Liver (tissue), 3 donors: ENCODE results near the gene MINDY1.
A peak's percentile ranks its signal among the peaks of the same experiment; 100 is the strongest.

Source experiments
- ATF3 ChIP-seq: IDR thresholded peaks from 2 replicates; pipeline ENCODE4 v1.6.1; 2016; ENCODE audit warnings: antibody characterized with exemption
- CTCF ChIP-seq: fragments of 150-350 bp; IDR thresholded peaks from 2 replicates; pipeline ENCODE4 v1.5.1; 2017; ENCODE audit warnings: improper control_type of control experiment, low read depth, low read length; ENCODE audit not compliant: missing input control
- FOXA1 ChIP-seq: IDR thresholded peaks from 2 replicates; pipeline ENCODE4 v1.6.1; 2016; ENCODE audit warnings: antibody characterized with exemption
- HNF4G ChIP-seq: IDR thresholded peaks from 2 replicates; pipeline ENCODE4 v1.6.1; 2016; ENCODE audit warnings: antibody characterized with exemption
- JUND ChIP-seq, 2 donors: IDR thresholded peaks; 2 replicates each; pipeline ENCODE4 v1.6.1; 2016; ENCODE audit warnings: antibody characterized with exemption in 2 of 2
- MAX ChIP-seq: IDR thresholded peaks from 2 replicates; pipeline ENCODE4 v1.6.1; 2016; ENCODE audit warnings: antibody characterized with exemption
- NR2F2 ChIP-seq: IDR thresholded peaks from 2 replicates; pipeline ENCODE4 v1.6.1; 2016; ENCODE audit warnings: antibody characterized with exemption
- RAD21 ChIP-seq, 2 donors: IDR thresholded peaks; 2 replicates each; pipeline ENCODE4 v1.6.1; 2016; ENCODE audit warnings: antibody characterized with exemption in 2 of 2, mild to moderate bottlenecking in 2 of 2
- SP1 ChIP-seq: IDR thresholded peaks from 2 replicates; pipeline ENCODE4 v1.6.1; 2018; ENCODE audit warnings: antibody characterized with exemption, mild to moderate bottlenecking
- TAF1 ChIP-seq: conservative IDR thresholded peaks from 2 replicates; pipeline ENCODE4 v1.6.1; 2016; ENCODE audit warnings: antibody characterized with exemption, mild to moderate bottlenecking
- YY1 ChIP-seq: IDR thresholded peaks from 2 replicates; pipeline ENCODE4 v1.6.1; 2016; ENCODE audit warnings: antibody characterized with exemption, mild to moderate bottlenecking
- TF ChIP-seq, protein P1 (sequence below): IDR thresholded peaks from 2 replicates; pipeline ENCODE4 v1.6.1; 2016; ENCODE audit warnings: antibody characterized with exemption
- donor health status: healthy.
- donor health status: healthy.

- TF ChIP-seq CTCF (peak; percentile 99), RAD21 (IDR thresholded peaks at IDR 0.05) (peak; percentile 92 to 95), YY1 (peak; percentile 31), ATF3 (no peak), MAX (no peak), FOXA1 (no peak), SP1 (peak; percentile 21), HNF4G (no peak), NR2F2 (peak; percentile 11), JUND (IDR thresholded peaks at IDR 0.05) (no peak), TAF1 (no peak)
- TF ChIP-seq, protein P1, sequence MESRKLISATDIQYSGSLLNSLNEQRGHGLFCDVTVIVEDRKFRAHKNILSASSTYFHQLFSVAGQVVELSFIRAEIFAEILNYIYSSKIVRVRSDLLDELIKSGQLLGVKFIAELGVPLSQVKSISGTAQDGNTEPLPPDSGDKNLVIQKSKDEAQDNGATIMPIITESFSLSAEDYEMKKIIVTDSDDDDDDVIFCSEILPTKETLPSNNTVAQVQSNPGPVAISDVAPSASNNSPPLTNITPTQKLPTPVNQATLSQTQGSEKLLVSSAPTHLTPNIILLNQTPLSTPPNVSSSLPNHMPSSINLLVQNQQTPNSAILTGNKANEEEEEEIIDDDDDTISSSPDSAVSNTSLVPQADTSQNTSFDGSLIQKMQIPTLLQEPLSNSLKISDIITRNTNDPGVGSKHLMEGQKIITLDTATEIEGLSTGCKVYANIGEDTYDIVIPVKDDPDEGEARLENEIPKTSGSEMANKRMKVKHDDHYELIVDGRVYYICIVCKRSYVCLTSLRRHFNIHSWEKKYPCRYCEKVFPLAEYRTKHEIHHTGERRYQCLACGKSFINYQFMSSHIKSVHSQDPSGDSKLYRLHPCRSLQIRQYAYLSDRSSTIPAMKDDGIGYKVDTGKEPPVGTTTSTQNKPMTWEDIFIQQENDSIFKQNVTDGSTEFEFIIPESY, result no peak
Measured at GRCh38 chr1:150979092-150980056, 27.3 kb downstream of the MINDY1 start.
